K562 (cell line): ENCODE results near the gene HDLBP. TPM values are rescaled to one million over a fixed set of nuclear protein-coding genes. Genes with fewer than 3 reads are reported as not detected.

ENCODE experiments used
- ATAC-seq: fragments of 200-7000 bp; cut with Tn5 transposase; 3 replicates; pipeline ENCODE4 v1.9.1; 2020; ENCODE audit warnings: moderate library complexity
- BruUV-seq: library from RNA; stranded (reverse); fragments of 400-500 nt; replicated peaks from 2 replicates; lab custom pipeline; 2021; lab: Mats Ljungman, UMichigan
- CTCF ChIA-PET: fragments of 300-600 bp; formaldehyde crosslinking; extraction: SDS; loops from one replicate; lab custom pipeline; 2021; ENCODE audit warnings: low intra/inter-chr PET ratio; lab: Yijun Ruan, JAX
- POLR2A ChIA-PET: fragments of 300-600, 350-650 bp; sonication (Branson Sonifier 250); formaldehyde crosslinking; extraction: SDS; loops from one replicate; lab custom pipeline; 2021; ENCODE audit warnings: antibody characterized with exemption, inconsistent platforms; lab: Yijun Ruan, JAX
- DNase-seq, 4 experiments: peaks; one replicate each; pipeline versions ENCODE4 v3.0.0 to v3.0.0-alpha.2; 2011 to 2018; ENCODE audit warnings: low spot score in 3 of 4, mixed read lengths in 3 of 4; ENCODE audit errors: extremely low read depth in 1 of 4
- FAIRE-seq: peaks from 2 replicates; lab custom pipeline; 2011; peaks lifted over from hg19 to GRCh38; lab: Jason Lieb, UNC
- H2AFZ ChIP-seq: 2 replicates; pipeline ENCODE4 v1.6.0; 2011; ENCODE audit warnings: low read depth, low read length, control low read depth, inconsistent platforms
- H3K27ac ChIP-seq: fragments of 200-600 bp; 3 replicates; pipeline ENCODE4 v1.8.0; 2011; ENCODE audit warnings: low read depth, mild to moderate bottlenecking, control low read depth, inconsistent platforms, low read length, moderate library complexity, mixed read lengths; ENCODE audit errors: extremely low read depth
- H3K27me3 ChIP-seq, 2 experiments: fragments of 300-600 bp in 1 of 2; 2 replicates in 1 of 2; 3 replicates in 1 of 2; pipeline versions ENCODE4 v1.6.0 to v1.8.0; 2011; ENCODE audit warnings: inconsistent platforms in 2 of 2, low read length in 2 of 2, mild to moderate bottlenecking in 1 of 2, mixed read lengths in 1 of 2, moderate library complexity in 1 of 2; ENCODE audit not compliant: control insufficient read depth in 2 of 2, insufficient read depth in 2 of 2
- H3K36me3 ChIP-seq: fragments of 300-600 bp; 3 replicates; pipeline ENCODE4 v1.8.0; 2011; ENCODE audit warnings: mild to moderate bottlenecking, low read length, inconsistent platforms; ENCODE audit not compliant: control insufficient read depth, insufficient read depth
- H3K4me1 ChIP-seq, 2 experiments: fragments of 200-600 bp in 1 of 2; replicated peaks in 1 of 2; 2 replicates in 1 of 2; 3 replicates in 1 of 2; pipeline versions ENCODE4 v1.5.1 to v1.8.0; 2011; ENCODE audit warnings: inconsistent platforms in 2 of 2, low read length in 2 of 2, mild to moderate bottlenecking in 1 of 2, mixed read lengths in 1 of 2, moderate library complexity in 1 of 2; ENCODE audit not compliant: control insufficient read depth in 2 of 2, insufficient read depth in 2 of 2
- H3K4me2 ChIP-seq: 2 replicates; pipeline ENCODE4 v1.6.1; 2011; ENCODE audit warnings: low read length, control low read depth, inconsistent platforms, mixed read lengths; ENCODE audit not compliant: insufficient read depth
- H3K4me3 ChIP-seq: fragments of 200-600 bp; sonication (generic), shearing (Covaris generic); 2 replicates; pipeline ENCODE4 v1.5.1; 2016; ENCODE audit warnings: control low read depth, inconsistent platforms
- H3K79me2 ChIP-seq: fragments of 200-600 bp; 3 replicates; pipeline ENCODE4 v1.8.0; 2011; ENCODE audit warnings: low read length, inconsistent platforms; ENCODE audit not compliant: control insufficient read depth, insufficient read depth
- H3K9ac ChIP-seq, 2 experiments: 2 replicates each; pipeline versions ENCODE4 v1.6.0 to v1.6.1; 2011; ENCODE audit warnings: low read depth in 2 of 2, low read length in 2 of 2, control low read depth in 1 of 2, inconsistent platforms in 1 of 2, mild to moderate bottlenecking in 1 of 2, mixed read lengths in 1 of 2; ENCODE audit not compliant: insufficient read depth in 1 of 2
- H3K9me1 ChIP-seq: one replicate; pipeline ENCODE4 v1.6.0; 2011; ENCODE audit warnings: inconsistent platforms, mild to moderate bottlenecking, low read length, moderate library complexity; ENCODE audit not compliant: control insufficient read depth, insufficient read depth
- H3K9me3 ChIP-seq: replicated peaks from 2 replicates; pipeline ENCODE4 v1.5.1; 2011; ENCODE audit warnings: low read depth, low read length, inconsistent platforms; ENCODE audit not compliant: control insufficient read depth, insufficient read depth
- H4K20me1 ChIP-seq: replicated peaks from 2 replicates; pipeline ENCODE4 v1.6.1; 2011; ENCODE audit warnings: low read length, inconsistent platforms, mixed read lengths; ENCODE audit not compliant: control insufficient read depth, insufficient read depth
- BMI1 ChIP-seq: fragments of 150-350 bp; IDR thresholded peaks from 2 replicates; pipeline ENCODE4 v1.6.1; 2014; ENCODE audit warnings: low read length
- CREB3 ChIP-seq: fragments of 450-650 bp; conservative IDR thresholded peaks from 2 replicates; pipeline ENCODE4 v1.6.1; 2016; ENCODE audit warnings: missing genetic modification characterization, low read depth, mild to moderate bottlenecking, missing compliant biosample characterization, moderate library complexity
- CUX1 ChIP-seq: fragments of 200-800 bp; sonication (Bioruptor generic); IDR thresholded peaks from 2 replicates; pipeline ENCODE4 v1.6.1; 2016; ENCODE audit warnings: missing genetic modification characterization, missing compliant biosample characterization
- ETV5 ChIP-seq: sonication (generic); formaldehyde crosslinking; IDR thresholded peaks from 2 replicates; pipeline ENCODE4 v1.4.0; 2020; ENCODE audit warnings: low read depth, mild to moderate bottlenecking, missing genetic modification reagents
- FOXO4 ChIP-seq: fragments of 450-650 bp; formaldehyde crosslinking; IDR thresholded peaks from 2 replicates; pipeline ENCODE4 v1.4.0; 2020; ENCODE audit warnings: mild to moderate bottlenecking, moderate library complexity
- HMGN3 ChIP-seq: IDR thresholded peaks from 2 replicates; pipeline ENCODE4 v1.6.1; 2011; ENCODE audit warnings: borderline replicate concordance, low read depth, mild to moderate bottlenecking, mixed read lengths, low read length; ENCODE audit not compliant: insufficient read length; ENCODE audit errors: extremely low read depth
- KLF1 ChIP-seq: fragments of 450-650 bp; IDR thresholded peaks from 2 replicates; pipeline ENCODE4 v1.6.1; 2016; ENCODE audit warnings: missing genetic modification characterization, missing compliant biosample characterization
- SMARCC2 ChIP-seq: fragments of 450-650 bp; IDR thresholded peaks from 2 replicates; pipeline ENCODE4 v1.6.1; 2017; ENCODE audit warnings: antibody characterized with exemption, moderate library complexity, mild to moderate bottlenecking, low read depth
- SNAPC5 ChIP-seq: fragments of 250-450 bp; sonication (Bioruptor Pico); IDR thresholded peaks from 2 replicates; pipeline ENCODE4 v1.8.0; 2021; ENCODE audit warnings: moderate library complexity, mild to moderate bottlenecking, inconsistent platforms
- TFE3 ChIP-seq: fragments of 450-650 bp; formaldehyde crosslinking; IDR thresholded peaks from 2 replicates; pipeline ENCODE4 v1.4.0; 2020; ENCODE audit warnings: mild to moderate bottlenecking, mixed read lengths
- ZFP1 ChIP-seq: fragments of 450-650 bp; formaldehyde crosslinking; IDR thresholded peaks from 2 replicates; pipeline ENCODE4 v1.4.0; 2020; ENCODE audit warnings: mild to moderate bottlenecking, mixed read lengths
- ZNF263 ChIP-seq: sonication (generic); formaldehyde crosslinking; IDR thresholded peaks from 2 replicates; pipeline ENCODE4 v1.8.0; 2022; ENCODE audit warnings: mild to moderate bottlenecking, missing genetic modification reagents, borderline replicate concordance
- WGBS: fragments of 100-300 bp; shearing (Covaris generic); methylation state at CpG from one replicate; pipeline ENCODE4 v1.1.6; 2016; ENCODE audit warnings: low coverage, mixed read lengths; ENCODE audit not compliant: insufficient coverage; ENCODE audit errors: missing lambda C conversion rate; 5-methylcytosine and 5-hydroxymethylcytosine counted together
- in situ Hi-C: fragments of 300-500 bp; cut with MboI; formaldehyde crosslinking; loops from 4 replicates; pipeline ENCODE4 v1.15.0; 2018; ENCODE audit warnings: inconsistent platforms, mixed read lengths
- intact Hi-C: fragments of 100-400 bp; cut with micrococcal nuclease; formaldehyde crosslinking; loops from 2 replicates; pipeline ENCODE4 v1.14.2; 2022
- polyA plus RNA-seq, 8 experiments: library from polyadenylated mRNA; depleted of rRNA in 4 of 8; stranded (reverse) in 5 of 8; unstranded in 3 of 8; fragments of >200 nt; fragmentation: Nextera tagmentation in 2 of 8; fragmentation: Illumina TruSeq in 1 of 8; extraction: Ambion mirVana in 2 of 8; extraction: Trizol in 1 of 8; gene quantifications; 2 replicates each; pipeline versions ENCODE4 v1.2.1 to v1.2.3, GENCODE V29; 2011 to 2014; ENCODE audit warnings: inconsistent platforms in 1 of 8, missing spikeins in 1 of 8
- total RNA-seq, 7 experiments: library from RNA; depleted of rRNA in 6 of 7; stranded (reverse); fragments of >200 nt in 6 of 7; fragmentation: Illumina TruSeq in 2 of 7; extraction: Trizol in 2 of 7; gene quantifications; 2 replicates each; pipeline versions ENCODE4 v1.2.1 to v1.2.3, GENCODE V29; 2011 to 2021; ENCODE audit warnings: low replicate concordance in 1 of 7

HDLBP gene
- total and polyA plus RNA-seq, 9 of the 15 experiments (the other 6 are each of a cell fraction or from before 2014, with no cell fraction given) = 24.4 to 378 (median 146) TPM

GRCh38 chr2:241204010-241204384, 111.5 kb downstream of the HDLBP start:
- in situ Hi-C loops (no loop called here), intact Hi-C loops (no loop called here)
- H3K4me2 ChIP-seq = no peak overlapping the region
- WGBS = 6% methylated on average over 3 of the region's 10 CpGs
- no peak overlapping the region for H3K27ac ChIP-seq
- ChIA-PET CTCF (interaction anchor here (0.7 kb wide), 1 partner anchor 453 kb away, joined by 4 read pairs; no protein-coding TSS in a partner anchor), POLR2A (no interaction called here)
- H3K4me1 ChIP-seq = peaks cover 0 to 41% of the 10 kb centered on the region in 2 experiments; a peak in 3 of 5 replicates
- H4K20me1 ChIP-seq = no peaks in the 10 kb centered on the region
- FAIRE-seq (no peak), DNase-seq (no peak), ATAC-seq (no peak)
- no peaks in the 10 kb centered on the region for H3K79me2 ChIP-seq
- BruUV-seq = no TSS peak
- H3K9ac ChIP-seq = no peak overlapping the region
- H3K36me3 ChIP-seq = no peaks in the 10 kb centered on the region
- H3K9me1 ChIP-seq = no peaks in the 10 kb centered on the region
- H3K9me3 ChIP-seq = no peaks in the 10 kb centered on the region
- peaks cover 0 to 14% of the 10 kb centered on the region in 2 experiments; a peak in 2 of 5 replicates for H3K27me3 ChIP-seq
- no peak overlapping the region for H3K4me3 ChIP-seq
- no peak overlapping the region for H2AFZ ChIP-seq
- TF ChIP-seq TFE3 (CRISPR knock-in tag) = no peak
- no peak for TF ChIP-seq CREB3
- TF ChIP-seq SNAPC5 = no peak
- no peak for TF ChIP-seq ETV5 (CRISPR knock-in tag)
- no peak for TF ChIP-seq BMI1
- no peak for TF ChIP-seq SMARCC2
- no peak for TF ChIP-seq FOXO4 (CRISPR knock-in tag)
- no peak for TF ChIP-seq KLF1 (tag)
- no peak for TF ChIP-seq HMGN3
- TF ChIP-seq ZFP1 (CRISPR knock-in tag) = no peak
- TF ChIP-seq CUX1 (CRISPR knock-in tag) = no peak
- no peak for TF ChIP-seq ZNF263 (CRISPR knock-in tag)
